HepG2 (cell line): Measurements from ENCODE around the gene SMARCD1. TPM values are rescaled to one million over a fixed set of nuclear protein-coding genes. Genes with fewer than 3 reads are reported as not detected.
A peak's percentile ranks its signal among the peaks of the same experiment; 100 is the strongest.

Experiments used
- NFIB ChIP-seq: sonication (generic); formaldehyde crosslinking; IDR thresholded peaks from 2 replicates; pipeline ENCODE4 v1.9.0; 2021; ENCODE audit warnings: missing genetic modification reagents, mild to moderate bottlenecking, borderline replicate concordance
- SRY ChIP-seq: sonication (generic); formaldehyde crosslinking; IDR thresholded peaks from 2 replicates; pipeline ENCODE4 v1.8.0; 2022; ENCODE audit warnings: mild to moderate bottlenecking, missing genetic modification reagents
- ZNF382 ChIP-seq: sonication (generic); formaldehyde crosslinking; IDR thresholded peaks from 2 replicates; pipeline ENCODE4 v1.5.0; 2020; ENCODE audit warnings: missing genetic modification reagents, mild to moderate bottlenecking, borderline replicate concordance
- ZNF788 ChIP-seq: sonication (generic); formaldehyde crosslinking; IDR thresholded peaks from 2 replicates; pipeline ENCODE4 v1.5.0; 2020; ENCODE audit warnings: mild to moderate bottlenecking, missing genetic modification reagents, borderline replicate concordance
- polyA plus RNA-seq, 8 experiments: library from polyadenylated mRNA; depleted of rRNA in 3 of 8; stranded (reverse) in 7 of 8; unstranded in 1 of 8; fragments of >200 nt; fragmentation: Illumina TruSeq in 4 of 8; extraction: Trizol in 4 of 8; gene quantifications; 2 replicates each; pipeline versions ENCODE4 v1.2.1 to v1.2.3, GENCODE V29; 2011 to 2016; ENCODE audit warnings: low read depth in 4 of 8, missing spikeins in 1 of 8, mixed read lengths in 1 of 8; ENCODE audit not compliant: insufficient read depth in 1 of 8
- total RNA-seq, 5 experiments: library from RNA; depleted of rRNA; stranded (reverse); fragments of >200 nt; fragmentation: Illumina TruSeq; extraction: Trizol; gene quantifications; 2 replicates each; pipeline ENCODE4 v1.2.3, GENCODE V29; 2016; ENCODE audit warnings: low read depth in 1 of 5
- TF ChIP-seq, protein P1 (sequence below): sonication (generic); formaldehyde crosslinking; IDR thresholded peaks from 2 replicates; pipeline ENCODE4 v1.4.0; 2020; ENCODE audit warnings: mild to moderate bottlenecking, missing genetic modification reagents
- TF ChIP-seq, protein P2 (sequence below): IDR thresholded peaks from 2 replicates; pipeline ENCODE4 v1.6.1; 2016; ENCODE audit warnings: missing genetic modification reagents, missing compliant biosample characterization
- TF ChIP-seq, protein P3 (sequence below): sonication (generic); formaldehyde crosslinking; IDR thresholded peaks from 2 replicates; pipeline ENCODE4 v1.5.1; 2020; ENCODE audit warnings: missing genetic modification reagents, mild to moderate bottlenecking, borderline replicate concordance
- TF ChIP-seq, protein P4 (sequence below): sonication (generic); formaldehyde crosslinking; IDR thresholded peaks from one replicate; pipeline ENCODE4 v1.5.1; 2020; ENCODE audit warnings: mild to moderate bottlenecking, missing genetic modification reagents; ENCODE audit errors: not compliant biosample characterization

Gene SMARCD1
- total and polyA plus RNA-seq, 2 of the 13 experiments (the other 11 are each of a cell fraction or from before 2014, with no cell fraction given) = 51.7 to 54.6 TPM

DNA sequence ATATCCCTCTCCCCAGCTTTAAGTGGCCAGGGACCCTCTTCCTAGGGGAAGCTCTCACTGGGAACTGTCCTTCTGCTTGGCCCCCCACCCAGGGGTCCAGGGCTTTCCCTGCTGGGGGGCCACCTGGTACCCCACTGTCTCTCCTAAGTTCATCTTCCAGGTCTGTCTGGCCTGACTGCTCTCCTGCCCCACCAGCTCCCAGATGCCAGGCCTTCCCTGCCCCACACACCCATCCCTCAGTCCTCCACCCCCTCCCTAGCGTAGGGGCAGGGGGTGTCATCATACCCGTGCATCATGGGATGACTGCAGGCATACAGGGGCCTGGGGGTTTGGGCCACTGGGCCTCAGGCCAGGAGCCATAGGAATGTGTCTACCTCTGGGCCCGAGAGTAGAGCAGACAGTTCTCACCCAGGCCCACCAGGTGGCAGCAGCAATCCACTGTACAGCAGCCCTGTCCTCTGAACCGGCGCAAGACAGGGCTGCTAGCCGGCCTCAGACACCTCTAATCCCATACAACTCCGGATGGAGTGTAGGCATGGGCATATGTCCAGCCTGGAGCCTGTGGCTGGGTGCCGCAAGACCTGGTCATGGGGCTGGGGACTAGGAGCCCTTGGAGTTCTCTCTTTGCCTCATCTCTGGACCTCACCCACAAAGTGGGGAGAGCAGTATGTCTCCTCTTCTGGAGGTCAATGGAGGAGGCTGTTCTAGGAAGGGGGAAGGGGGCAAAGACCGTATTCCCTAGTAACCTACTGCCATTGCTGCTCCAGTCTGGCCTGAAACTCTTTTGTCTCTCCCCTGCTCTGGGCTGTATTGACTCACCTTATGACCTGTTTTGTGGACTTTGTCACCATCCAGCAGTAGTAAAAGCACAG, 10.0 kb upstream of the SMARCD1 start (continued):
- TF ChIP-seq, protein P1, sequence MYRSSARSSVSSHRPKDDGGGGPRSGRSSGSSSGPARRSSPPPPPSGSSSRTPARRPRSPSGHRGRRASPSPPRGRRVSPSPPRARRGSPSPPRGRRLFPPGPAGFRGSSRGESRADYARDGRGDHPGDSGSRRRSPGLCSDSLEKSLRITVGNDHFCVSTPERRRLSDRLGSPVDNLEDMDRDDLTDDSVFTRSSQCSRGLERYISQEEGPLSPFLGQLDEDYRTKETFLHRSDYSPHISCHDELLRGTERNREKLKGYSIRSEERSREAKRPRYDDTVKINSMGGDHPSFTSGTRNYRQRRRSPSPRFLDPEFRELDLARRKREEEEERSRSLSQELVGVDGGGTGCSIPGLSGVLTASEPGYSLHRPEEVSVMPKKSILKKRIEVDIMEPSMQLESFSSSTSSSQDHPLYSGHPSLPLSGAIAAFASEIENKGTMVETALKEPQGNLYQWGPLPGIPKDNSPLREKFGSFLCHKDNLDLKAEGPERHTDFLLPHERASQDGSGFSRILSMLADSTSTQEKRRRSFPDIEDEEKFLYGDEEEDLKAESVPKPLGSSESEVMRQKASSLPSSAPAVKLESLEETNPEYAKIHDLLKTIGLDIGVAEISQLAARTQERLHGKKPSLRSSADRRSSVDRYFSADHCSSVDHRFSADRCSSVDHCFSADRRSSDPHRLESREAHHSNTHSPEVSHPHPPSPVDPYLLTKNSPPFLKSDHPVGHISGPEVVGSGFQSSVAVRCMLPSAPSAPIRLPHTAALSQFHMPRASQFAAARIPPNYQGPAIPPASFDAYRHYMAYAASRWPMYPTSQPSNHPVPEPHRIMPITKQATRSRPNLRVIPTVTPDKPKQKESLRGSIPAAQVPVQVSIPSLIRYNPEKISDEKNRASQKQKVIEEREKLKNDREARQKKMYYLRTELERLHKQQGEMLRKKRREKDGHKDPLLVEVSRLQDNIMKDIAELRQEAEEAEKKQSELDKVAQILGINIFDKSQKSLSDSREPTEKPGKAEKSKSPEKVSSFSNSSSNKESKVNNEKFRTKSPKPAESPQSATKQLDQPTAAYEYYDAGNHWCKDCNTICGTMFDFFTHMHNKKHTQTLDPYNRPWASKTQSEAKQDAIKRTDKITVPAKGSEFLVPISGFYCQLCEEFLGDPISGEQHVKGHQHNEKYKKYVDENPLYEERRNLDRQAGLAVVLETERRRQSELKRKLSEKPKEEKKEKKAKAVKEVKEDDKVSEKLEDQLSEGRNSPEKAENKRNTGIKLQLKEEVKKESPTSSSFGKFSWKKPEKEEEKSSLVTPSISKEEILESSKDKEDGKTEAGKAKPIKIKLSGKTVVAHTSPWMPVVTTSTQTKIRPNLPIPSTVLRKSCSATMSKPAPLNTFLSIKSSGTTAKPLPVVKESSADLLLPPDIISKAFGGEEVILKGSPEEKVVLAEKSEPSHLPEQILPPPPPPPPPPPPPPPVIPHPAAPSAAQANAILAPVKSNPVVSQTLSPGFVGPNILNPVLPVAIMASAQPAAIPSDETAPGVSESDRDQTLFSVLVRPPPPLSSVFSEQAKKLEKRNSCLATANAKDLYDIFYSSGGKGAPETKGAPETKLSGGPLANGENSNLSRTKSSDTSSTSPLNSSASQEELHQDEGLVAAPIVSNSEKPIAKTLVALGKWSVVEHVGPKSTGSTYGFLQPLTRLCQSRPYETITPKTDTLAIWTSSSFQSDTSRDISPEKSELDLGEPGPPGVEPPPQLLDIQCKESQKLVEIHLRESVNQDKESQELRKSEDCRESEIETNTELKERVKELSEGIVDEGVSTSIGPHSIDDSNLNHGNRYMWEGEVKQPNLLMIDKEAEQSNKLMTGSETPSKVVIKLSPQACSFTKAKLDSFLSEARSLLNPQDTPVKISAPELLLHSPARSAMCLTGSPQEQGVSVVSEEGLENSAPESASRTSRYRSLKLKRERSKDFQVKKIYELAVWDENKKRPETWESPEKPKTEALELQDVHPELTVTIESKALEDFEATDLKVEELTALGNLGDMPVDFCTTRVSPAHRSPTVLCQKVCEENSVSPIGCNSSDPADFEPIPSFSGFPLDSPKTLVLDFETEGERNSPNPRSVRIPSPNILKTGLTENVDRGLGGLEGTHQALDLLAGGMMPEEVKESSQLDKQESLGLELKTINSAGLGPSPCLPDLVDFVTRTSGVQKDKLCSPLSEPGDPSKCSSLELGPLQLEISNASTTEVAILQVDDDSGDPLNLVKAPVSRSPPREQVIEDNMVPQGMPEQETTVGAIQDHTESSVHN = no peak
- no peak; the same call in 1 of the 2 replicates for TF ChIP-seq SRY (CRISPR knock-in tag)
- no peak for TF ChIP-seq ZNF382
- peak; percentile 63; the same call in 1 of the 2 replicates for TF ChIP-seq ZNF788
- TF ChIP-seq, protein P2, sequence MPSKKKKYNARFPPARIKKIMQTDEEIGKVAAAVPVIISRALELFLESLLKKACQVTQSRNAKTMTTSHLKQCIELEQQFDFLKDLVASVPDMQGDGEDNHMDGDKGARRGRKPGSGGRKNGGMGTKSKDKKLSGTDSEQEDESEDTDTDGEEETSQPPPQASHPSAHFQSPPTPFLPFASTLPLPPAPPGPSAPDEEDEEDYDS = peak; percentile 50; the same call in 1 of the 2 replicates
- TF ChIP-seq, protein P3, sequence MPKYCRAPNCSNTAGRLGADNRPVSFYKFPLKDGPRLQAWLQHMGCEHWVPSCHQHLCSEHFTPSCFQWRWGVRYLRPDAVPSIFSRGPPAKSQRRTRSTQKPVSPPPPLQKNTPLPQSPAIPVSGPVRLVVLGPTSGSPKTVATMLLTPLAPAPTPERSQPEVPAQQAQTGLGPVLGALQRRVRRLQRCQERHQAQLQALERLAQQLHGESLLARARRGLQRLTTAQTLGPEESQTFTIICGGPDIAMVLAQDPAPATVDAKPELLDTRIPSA (CRISPR knock-in tag) = no peak
- TF ChIP-seq, protein P4, sequence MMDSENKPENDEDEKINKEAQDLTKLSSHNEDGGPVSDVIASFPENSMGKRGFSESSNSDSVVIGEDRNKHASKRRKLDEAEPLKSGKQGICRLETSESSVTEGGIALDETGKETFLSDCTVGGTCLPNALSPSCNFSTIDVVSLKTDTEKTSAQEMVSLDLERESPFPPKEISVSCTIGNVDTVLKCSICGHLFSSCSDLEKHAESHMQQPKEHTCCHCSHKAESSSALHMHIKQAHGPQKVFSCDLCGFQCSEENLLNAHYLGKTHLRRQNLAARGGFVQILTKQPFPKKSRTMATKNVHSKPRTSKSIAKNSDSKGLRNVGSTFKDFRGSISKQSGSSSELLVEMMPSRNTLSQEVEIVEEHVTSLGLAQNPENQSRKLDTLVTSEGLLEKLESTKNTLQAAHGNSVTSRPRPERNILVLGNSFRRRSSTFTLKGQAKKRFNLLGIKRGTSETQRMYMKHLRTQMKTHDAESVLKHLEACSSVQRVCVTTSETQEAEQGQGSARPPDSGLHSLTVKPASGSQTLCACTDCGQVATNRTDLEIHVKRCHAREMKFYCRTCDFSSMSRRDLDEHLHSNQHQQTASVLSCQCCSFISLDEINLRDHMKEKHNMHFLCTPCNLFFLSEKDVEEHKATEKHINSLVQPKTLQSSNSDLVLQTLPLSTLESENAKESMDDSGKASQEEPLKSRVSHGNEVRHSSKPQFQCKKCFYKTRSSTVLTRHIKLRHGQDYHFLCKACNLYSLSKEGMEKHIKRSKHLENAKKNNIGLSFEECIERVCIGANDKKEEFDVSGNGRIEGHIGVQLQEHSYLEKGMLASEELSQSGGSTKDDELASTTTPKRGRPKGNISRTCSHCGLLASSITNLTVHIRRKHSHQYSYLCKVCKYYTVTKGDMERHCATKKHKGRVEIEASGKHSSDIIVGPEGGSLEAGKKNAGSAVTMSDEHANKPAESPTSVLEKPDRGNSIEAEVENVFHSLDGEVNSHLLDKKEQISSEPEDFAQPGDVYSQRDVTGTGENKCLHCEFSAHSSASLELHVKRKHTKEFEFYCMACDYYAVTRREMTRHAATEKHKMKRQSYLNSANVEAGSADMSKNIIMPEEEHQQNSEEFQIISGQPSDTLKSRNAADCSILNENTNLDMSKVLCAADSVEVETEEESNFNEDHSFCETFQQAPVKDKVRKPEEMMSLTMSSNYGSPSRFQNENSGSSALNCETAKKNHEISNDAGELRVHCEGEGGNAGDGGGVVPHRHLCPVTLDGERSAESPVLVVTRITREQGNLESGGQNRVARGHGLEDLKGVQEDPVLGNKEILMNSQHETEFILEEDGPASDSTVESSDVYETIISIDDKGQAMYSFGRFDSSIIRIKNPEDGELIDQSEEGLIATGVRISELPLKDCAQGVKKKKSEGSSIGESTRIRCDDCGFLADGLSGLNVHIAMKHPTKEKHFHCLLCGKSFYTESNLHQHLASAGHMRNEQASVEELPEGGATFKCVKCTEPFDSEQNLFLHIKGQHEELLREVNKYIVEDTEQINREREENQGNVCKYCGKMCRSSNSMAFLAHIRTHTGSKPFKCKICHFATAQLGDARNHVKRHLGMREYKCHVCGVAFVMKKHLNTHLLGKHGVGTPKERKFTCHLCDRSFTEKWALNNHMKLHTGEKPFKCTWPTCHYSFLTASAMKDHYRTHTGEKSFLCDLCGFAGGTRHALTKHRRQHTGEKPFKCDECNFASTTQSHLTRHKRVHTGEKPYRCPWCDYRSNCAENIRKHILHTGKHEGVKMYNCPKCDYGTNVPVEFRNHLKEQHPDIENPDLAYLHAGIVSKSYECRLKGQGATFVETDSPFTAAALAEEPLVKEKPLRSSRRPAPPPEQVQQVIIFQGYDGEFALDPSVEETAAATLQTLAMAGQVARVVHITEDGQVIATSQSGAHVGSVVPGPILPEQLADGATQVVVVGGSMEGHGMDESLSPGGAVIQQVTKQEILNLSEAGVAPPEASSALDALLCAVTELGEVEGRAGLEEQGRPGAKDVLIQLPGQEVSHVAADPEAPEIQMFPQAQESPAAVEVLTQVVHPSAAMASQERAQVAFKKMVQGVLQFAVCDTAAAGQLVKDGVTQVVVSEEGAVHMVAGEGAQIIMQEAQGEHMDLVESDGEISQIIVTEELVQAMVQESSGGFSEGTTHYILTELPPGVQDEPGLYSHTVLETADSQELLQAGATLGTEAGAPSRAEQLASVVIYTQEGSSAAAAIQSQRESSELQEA (CRISPR knock-in tag) = no peak
- TF ChIP-seq NFIB (CRISPR knock-in tag) = no peak
